ENCODE measurements around the gene COL4A5. TPM values are rescaled to one million over a fixed set of nuclear protein-coding genes. Genes with fewer than 3 reads are reported as not detected.
A peak's percentile ranks its signal among the peaks of the same experiment; 100 is the strongest.

Gene COL4A5
- total and polyA plus RNA-seq, 2 of the 13 experiments (the other 11 are each of a cell fraction or from before 2014, with no cell fraction given) = 39.5 to 45.5 TPM

DNA sequence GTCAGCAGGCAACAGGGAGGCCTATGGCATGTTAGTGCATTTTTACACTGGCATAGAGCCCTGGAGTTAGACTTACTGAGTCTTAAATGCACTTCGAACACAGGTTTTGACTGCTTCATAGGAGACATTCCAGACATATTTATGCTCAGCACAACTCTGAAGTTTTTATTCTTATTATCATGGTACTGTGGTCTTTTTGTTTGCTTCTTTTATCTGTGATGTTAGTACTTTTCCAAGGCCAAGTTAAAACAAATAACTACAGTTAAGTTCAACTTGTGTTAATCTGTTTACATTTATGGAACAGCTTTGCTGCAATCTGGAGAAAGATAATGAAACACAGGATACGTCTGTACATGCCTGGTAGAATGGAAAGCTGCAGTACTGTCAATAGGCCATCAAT, 76.5 kb downstream of the COL4A5 start (continued):
- TF ChIP-seq HNF1A (IDR thresholded peaks at IDR 0.05; ENCODE audit: low read depth) (no peak), HNF1A (CRISPR knock-in tag; IDR thresholded peaks at IDR 0.05; ENCODE audit: borderline replicate concordance) (0 out of 2 replicates have a peak, but pooled peaks have one; percentile 33), ZNF333 (CRISPR knock-in tag; IDR thresholded peaks at IDR 0.05; ENCODE audit: borderline replicate concordance) (no peak), ZNF672 (CRISPR knock-in tag; IDR thresholded peaks at IDR 0.05) (no peak), GFI1 (CRISPR knock-in tag; IDR thresholded peaks at IDR 0.05; ENCODE audit: borderline replicate concordance) (0 out of 2 replicates have a peak, but pooled peaks have one; percentile 50), PHF21A (CRISPR knock-in tag; IDR thresholded peaks at IDR 0.05) (peak; percentile 63), SAP130 (CRISPR knock-in tag; IDR thresholded peaks at IDR 0.05; ENCODE audit: low read depth) (peak; percentile 38; the same call in 1 of the 2 replicates), NFIB (CRISPR knock-in tag; IDR thresholded peaks at IDR 0.05; ENCODE audit: borderline replicate concordance) (no peak), SOX13 (IDR thresholded peaks at IDR 0.05) (peak; percentile 13; the same call in 1 of the 2 replicates), SOX13 (CRISPR knock-in tag; conservative IDR thresholded peaks at IDR 0.05 in 1 of 2, IDR thresholded peaks at IDR 0.05 in 1 of 2) (peak in 1 of 2 experiments; percentile 86; a peak in 2 of 4 replicates), ZNF652 (CRISPR knock-in tag; IDR thresholded peaks at IDR 0.05; ENCODE audit: borderline replicate concordance, low read depth) (no peak), PRDM10 (CRISPR knock-in tag; IDR thresholded peaks at IDR 0.05; ENCODE audit: low read depth) (no peak), ZFP36 (IDR thresholded peaks at IDR 0.05; ENCODE audit: borderline replicate concordance, low read depth, low read length, partially characterized antibody) (no peak), ASH2L (IDR thresholded peaks at IDR 0.05; ENCODE audit: insufficient read length, low read depth, low read length) (peak; percentile 51), RARG (CRISPR knock-in tag; IDR thresholded peaks at IDR 0.05; ENCODE audit: low read depth) (no peak), PAXIP1 (CRISPR knock-in tag; conservative IDR thresholded peaks at IDR 0.05) (peak; percentile 80)
- TF ChIP-seq, protein P1, sequence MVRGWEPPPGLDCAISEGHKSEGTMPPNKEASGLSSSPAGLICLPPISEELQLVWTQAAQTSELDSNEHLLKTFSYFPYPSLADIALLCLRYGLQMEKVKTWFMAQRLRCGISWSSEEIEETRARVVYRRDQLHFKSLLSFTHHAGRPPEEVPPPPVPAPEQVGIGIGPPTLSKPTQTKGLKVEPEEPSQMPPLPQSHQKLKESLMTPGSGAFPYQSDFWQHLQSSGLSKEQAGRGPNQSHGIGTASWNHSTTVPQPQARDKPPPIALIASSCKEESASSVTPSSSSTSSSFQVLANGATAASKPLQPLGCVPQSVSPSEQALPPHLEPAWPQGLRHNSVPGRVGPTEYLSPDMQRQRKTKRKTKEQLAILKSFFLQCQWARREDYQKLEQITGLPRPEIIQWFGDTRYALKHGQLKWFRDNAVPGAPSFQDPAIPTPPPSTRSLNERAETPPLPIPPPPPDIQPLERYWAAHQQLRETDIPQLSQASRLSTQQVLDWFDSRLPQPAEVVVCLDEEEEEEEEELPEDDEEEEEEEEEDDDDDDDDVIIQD (CRISPR knock-in tag; IDR thresholded peaks at IDR 0.05; ENCODE audit: low read depth) = peak; percentile 40; the same call in 1 of the 2 replicates

Data from HepG2 (cell line).